Midbrain (tissue), 1 donor: ENCODE results near the gene ENAH.

Experiments
- DNase-seq: peaks from one replicate; lab custom pipeline; 2025; lab: John Stamatoyannopoulos, UW

ENAH gene

GRCh38 chr1:225556694-225557093, 96.2 kb downstream of the ENAH start:
- no peak for DNase-seq

DNA sequence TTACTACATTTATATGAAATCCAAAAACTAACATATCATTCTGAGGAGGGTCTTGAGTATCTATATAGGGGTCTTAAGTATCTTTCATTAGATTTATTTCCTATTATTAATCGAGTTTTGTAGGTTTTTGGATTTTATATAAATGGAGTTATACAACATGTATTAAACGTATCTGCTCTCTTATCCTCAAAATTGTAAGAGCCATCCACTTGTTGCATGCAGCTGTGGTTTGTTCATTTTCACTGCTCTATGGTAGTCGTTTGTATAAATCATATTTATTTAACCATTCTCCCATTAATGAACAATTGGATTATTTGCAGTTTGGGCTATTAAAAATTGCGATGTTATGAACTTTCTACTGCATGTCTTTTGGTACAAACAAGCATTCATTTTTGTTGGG, 97.1 kb downstream of the ENAH start:
- no peak for DNase-seq

GRCh38 chr1:225554216-225554812, 98.6 kb downstream of the ENAH start:
- DNase-seq: peak; percentile 38

GRCh38 chr1:225549821-225550220, 103.1 kb downstream of the ENAH start:
- DNase-seq: no peak

GRCh38 chr1:225548140-225548857, 104.6 kb downstream of the ENAH start:
- no peak for DNase-seq

GRCh38 chr1:225545649-225546048, 107.3 kb downstream of the ENAH start:
- DNase-seq: no peak

GRCh38 chr1:225544924-225545323, 108.0 kb downstream of the ENAH start:
- DNase-seq: no peak

GRCh38 chr1:225544263-225544662, 108.7 kb downstream of the ENAH start:
- DNase-seq: no peak

- DNase-seq: no peak
Measured at GRCh38 chr1:225543350-225543749, 109.6 kb downstream of the ENAH start.

DNA sequence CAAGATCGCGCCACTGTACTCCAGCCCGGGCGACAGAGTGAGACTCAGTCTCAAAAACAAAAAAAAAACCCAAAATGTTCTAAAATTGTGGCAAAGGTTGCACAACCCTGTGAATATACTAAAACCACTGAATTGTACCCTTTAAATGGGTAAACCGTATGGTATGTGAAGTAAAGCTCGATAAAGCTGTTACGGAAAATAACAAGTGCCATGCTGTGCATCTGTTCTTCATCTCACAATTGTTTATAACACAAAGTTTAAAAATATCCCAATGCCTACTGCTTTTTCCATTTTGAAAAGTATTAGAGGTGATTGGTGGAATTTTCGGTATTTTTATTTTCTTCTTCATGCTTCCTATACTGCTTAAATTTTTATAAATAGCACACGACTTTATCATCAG, 111.5 kb downstream of the ENAH start:
- no peak for DNase-seq

DNA sequence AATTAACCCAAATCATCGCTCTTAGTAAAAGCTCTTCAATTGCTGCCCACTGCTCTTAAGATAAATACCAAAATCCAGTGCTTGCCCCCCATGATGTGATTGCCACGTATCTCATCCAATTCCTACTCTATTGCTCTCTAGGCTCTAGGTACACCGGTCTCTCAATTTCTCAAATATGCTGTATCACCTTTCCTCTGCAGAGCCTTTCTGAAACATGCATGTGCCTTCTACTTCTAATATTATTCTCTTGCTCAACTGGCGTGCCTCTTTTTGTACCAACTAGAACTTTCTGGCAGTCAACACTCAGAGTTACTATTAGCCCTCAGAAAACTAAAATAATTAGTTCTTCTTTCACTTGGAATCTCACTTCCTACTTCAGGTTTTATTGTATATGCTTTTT, 113.3 kb downstream of the ENAH start:
- DNase-seq: no peak

GRCh38 chr1:225539069-225539468, 113.9 kb downstream of the ENAH start:
- no peak for DNase-seq

- DNase-seq: no peak
Measured at GRCh38 chr1:225537554-225538251, 115.2 kb downstream of the ENAH start.

DNA sequence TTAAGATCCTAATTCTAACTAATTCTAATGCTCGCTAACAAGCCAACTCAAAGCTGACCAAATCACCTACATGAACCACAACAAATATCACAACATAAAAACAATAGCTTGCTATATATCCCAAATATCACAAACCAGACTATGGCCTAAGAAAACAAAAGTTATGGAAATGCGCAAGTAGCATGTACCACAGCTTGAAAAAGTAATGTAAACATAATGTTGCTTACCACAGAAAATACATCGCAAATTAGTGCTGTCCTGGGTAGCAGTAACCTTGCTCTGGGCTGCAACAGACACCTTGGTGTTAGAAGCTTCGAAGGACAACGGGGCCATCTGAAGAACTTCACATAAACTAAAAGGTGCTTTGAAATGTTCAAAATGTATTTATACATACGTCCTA, 117.6 kb downstream of the ENAH start:
- DNase-seq: no peak

DNA sequence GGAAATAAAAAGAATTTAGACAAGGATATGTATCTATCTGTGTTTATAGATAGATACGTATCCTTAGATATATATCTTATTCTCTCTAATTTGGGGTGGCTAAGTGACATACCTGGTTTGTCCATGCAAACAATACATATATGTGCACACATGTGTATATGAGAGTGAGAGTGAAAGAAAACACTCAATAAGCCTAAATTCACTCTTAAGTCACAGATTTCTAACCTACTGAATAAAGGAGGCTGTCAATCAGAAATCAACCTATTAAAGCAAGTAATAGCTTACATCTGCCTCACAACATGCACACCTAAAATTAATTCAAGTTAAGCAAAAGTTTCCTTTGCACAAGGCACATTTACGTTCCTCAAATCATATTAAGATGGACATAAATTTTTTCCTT, 118.2 kb downstream of the ENAH start:
- DNase-seq: no peak

- no peak for DNase-seq
Measured at GRCh38 chr1:225534135-225534534, 118.8 kb downstream of the ENAH start.

DNA sequence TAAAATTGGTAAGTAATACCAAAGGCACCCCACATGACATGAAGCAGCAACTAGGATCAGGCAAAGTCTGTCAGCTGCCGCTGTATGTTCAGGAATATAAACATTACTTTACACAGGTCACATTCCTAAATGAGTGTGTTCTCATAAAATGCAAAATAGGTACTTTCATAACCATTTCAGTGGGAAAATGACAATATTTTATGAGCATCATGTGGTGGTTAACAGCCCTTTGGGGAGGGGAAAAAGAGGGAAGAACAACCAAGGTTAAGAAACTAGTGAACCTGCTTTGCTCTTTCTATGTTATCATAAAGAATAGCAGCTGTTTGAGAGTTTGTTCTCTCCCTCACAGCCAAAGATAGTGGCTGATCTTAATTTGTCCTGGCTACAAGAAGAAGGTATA, 119.7 kb downstream of the ENAH start:
- no peak for DNase-seq

- DNase-seq: no peak
Measured at GRCh38 chr1:225532240-225532944, 120.5 kb downstream of the ENAH start.

DNA sequence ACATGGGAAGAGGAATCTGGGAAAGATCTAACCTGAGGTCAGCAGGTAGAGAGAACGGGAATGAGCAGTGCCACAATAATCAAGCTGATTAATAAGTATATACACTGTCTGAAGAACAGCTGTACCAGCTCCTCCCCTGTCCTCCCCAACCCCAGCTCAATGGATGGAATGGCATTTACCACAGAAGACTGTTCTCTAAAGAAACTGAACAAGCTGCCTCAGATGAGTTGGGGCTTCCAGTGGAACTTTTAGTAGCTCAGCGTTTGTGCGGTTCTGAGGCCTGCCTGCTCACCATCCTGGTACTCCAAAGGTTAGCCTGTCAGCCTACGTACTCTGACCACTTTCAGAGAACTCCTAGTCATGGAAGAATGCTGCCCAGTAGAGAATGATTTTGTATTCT, 123.2 kb downstream of the ENAH start:
- no peak for DNase-seq

- no peak for DNase-seq
Measured at GRCh38 chr1:225527575-225527974, 125.3 kb downstream of the ENAH start.

DNA sequence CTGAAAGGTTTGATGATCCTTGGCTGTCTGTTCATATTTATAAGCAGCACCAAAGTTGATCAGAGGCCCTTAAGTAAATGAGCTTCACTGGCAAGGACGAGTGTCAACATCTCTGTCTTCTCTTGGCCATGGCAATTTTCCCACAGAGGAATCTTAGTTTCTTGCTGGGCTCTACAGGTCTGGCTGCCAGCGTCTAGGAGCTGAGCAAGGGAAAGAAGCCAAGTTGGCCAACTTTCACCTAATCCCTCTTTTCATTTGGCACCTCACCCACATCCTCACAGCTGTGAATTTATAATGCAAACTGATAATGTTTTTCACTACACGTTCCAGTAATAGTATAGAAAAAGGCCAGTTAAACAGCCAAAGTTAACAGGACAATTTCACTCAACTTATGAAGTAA, 126.0 kb downstream of the ENAH start:
- DNase-seq: peak; percentile 38

GRCh38 chr1:225525377-225525776, 127.5 kb downstream of the ENAH start:
- DNase-seq: no peak

DNA sequence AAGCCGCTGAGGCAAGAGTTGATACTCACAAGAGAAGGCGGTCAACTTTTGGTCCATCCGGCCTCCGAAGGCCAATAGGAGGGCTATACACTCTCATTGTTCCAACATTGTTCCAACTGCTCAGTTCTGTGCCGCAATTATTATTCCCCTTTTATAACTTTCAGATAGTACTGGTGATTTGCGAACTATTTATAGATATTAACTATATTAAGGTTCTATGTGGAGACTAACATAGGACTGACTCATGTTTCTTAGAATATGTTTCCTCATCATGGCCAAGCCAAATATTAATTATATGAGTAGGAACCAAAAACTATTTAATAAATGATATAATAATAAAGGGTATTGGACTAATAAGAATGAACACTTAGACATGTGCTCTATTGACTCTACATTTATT, 128.4 kb downstream of the ENAH start:
- no peak for DNase-seq
